Fibroblast of the aortic adventitia (primary cell): ENCODE measurements around the gene TOLLIP. TPM values are rescaled to one million over a fixed set of nuclear protein-coding genes. Genes with fewer than 3 reads are reported as not detected.

Experiments used
- DNase-seq: peaks from one replicate; pipeline ENCODE4 v3.0.0-alpha.2; 2010; ENCODE audit warnings: low read depth
- H3K4me3 ChIP-seq: 2 replicates; pipeline ENCODE4 v1.5.1; 2011; ENCODE audit warnings: low read depth, mild to moderate bottlenecking, control low read depth, low read length, moderate library complexity
- CTCF ChIP-seq: IDR thresholded peaks from 2 replicates; pipeline ENCODE4 v1.5.1; 2011; ENCODE audit warnings: mild to moderate bottlenecking, low read length, control low read depth, inconsistent platforms; ENCODE audit not compliant: insufficient read depth
- small RNA-seq: library from RNA; depleted of rRNA; stranded (forward); fragments of <200 nt; gene quantifications from one replicate; pipeline ENCODE3, GENCODE V24; 2012
- total RNA-seq: library from RNA; depleted of rRNA; stranded (reverse); fragments of >200 nt; gene quantifications from 2 replicates; pipeline ENCODE4 v1.2.3, GENCODE V29; 2012; ENCODE audit warnings: low replicate concordance

TOLLIP gene
- total RNA-seq, 1 donor = 25.4 TPM

GRCh38 chr11:1225386-1226225 lies 83.8 kb downstream of the TOLLIP start:
- TF ChIP-seq CTCF = no peak
- H3K4me3 ChIP-seq = no peak overlapping the region
- no peak for DNase-seq

- DNase-seq = no peak
- no peak for TF ChIP-seq CTCF
- no peak overlapping the region for H3K4me3 ChIP-seq
These were observed 84.7 kb downstream of the TOLLIP start for GRCh38 chr11:1224491-1225385.

Small RNA genes lying within 50 kb of the gene (small RNA-seq; reads per million reads assigned to genes)
- gene MIR6744 = not detected

Other genes with a start within 250 kb of the TOLLIP start
- not detected in 2 replicates for gene MUC2, start 234.8 kb downstream of the TOLLIP start, total RNA-seq
- gene MUC5AC, start 151.7 kb downstream of the TOLLIP start, total RNA-seq = under 0.01 TPM in 1 of 2 replicates, not detected in the other
- gene MUC5B, start 86.6 kb downstream of the TOLLIP start, total RNA-seq = not detected in 2 replicates
- 0.36 TPM in 1 of 2 replicates, not detected in the other for gene BRSK2, start 80.3 kb upstream of the TOLLIP start, total RNA-seq
- 3.1 and 13.9 TPM in 2 replicates for gene MOB2, start 177.1 kb upstream of the TOLLIP start, total RNA-seq